ENCODE results near the gene KIDINS220. TPM values are rescaled to one million over a fixed set of nuclear protein-coding genes. Genes with fewer than 3 reads are reported as not detected.

KIDINS220 gene
- polyA plus RNA-seq, 2 of the 4 experiments (the other 2 are of a cell fraction), result 16.4 to 45.9 TPM

DNA sequence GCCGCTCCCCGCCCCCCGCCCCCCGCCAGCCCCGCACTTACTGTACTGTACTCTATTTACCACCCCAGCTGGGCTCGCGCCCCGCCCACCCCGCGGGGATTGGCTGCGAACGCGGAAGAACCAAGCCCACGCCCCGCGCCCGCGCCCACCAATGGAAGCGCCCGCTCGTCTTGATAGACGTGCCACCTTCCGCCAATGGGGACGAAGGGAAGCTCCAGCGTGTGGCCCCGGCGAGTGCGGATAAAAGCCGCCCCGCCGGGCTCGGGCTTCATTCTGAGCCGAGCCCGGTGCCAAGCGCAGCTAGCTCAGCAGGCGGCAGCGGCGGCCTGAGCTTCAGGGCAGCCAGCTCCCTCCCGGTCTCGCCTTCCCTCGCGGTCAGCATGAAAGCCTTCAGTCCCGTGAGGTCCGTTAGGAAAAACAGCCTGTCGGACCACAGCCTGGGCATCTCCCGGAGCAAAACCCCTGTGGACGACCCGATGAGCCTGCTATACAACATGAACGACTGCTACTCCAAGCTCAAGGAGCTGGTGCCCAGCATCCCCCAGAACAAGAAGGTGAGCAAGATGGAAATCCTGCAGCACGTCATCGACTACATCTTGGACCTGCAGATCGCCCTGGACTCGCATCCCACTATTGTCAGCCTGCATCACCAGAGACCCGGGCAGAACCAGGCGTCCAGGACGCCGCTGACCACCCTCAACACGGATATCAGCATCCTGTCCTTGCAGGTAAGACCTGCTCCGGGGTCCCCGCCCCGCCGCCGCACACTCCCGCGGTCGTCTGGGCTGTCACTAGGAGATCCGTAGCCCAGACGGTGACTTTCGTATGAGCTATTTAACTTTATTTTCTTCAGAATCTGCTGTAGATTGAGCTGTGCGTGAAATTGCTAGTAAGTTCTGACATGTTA lies 155.4 kb downstream of the KIDINS220 start, which contains the start of gene ID2:
Gene ID2, plus strand, starts transcription at position 271 of the 907 bp plus-strand sequence. Its CDS starts 110 bp downstream, at position 381.
- Histone ChIP-seq H3K4me3 (peak within 1 kb of the TSS; percentile 87), H3K27ac (peak within 1 kb of the TSS; percentile 97 to 99), H3K9me3 (no peaks in the 10 kb centered on the region), H3K4me2 (peak within 1 kb of the TSS; percentile 86), H3K4me1 (peaks cover 11% of the 10 kb centered on the region)
- no peak for FAIRE-seq
- under 1% methylated on average over 24 of the region's 70 CpGs for WGBS (ENCODE audit: missing lambda C conversion rate)
- POLR2A ChIA-PET, result interaction anchor here (0.6 to 3.3 kb wide), 61 partner anchors 9 to 1585 kb away, joined by 3 to 40 read pairs (median 4); no protein-coding TSS in a partner anchor
- peak; percentile 98 to 99 for DNase-seq (ENCODE audit: low read depth in 1 of 2, low spot score in 1 of 2)
- ATAC-seq, result peak; percentile 30 to 69
- CTCF ChIA-PET, result interaction anchor here (0.7 to 3.2 kb wide), 18 partner anchors 10 to 1586 kb away, joined by 3 to 22 read pairs (median 3); no protein-coding TSS in a partner anchor
- TF ChIP-seq, protein P1, sequence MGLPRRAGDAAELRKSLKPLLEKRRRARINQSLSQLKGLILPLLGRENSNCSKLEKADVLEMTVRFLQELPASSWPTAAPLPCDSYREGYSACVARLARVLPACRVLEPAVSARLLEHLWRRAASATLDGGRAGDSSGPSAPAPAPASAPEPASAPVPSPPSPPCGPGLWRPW (IDR thresholded peaks at IDR 0.05), result no peak
- TF ChIP-seq, protein P2, sequence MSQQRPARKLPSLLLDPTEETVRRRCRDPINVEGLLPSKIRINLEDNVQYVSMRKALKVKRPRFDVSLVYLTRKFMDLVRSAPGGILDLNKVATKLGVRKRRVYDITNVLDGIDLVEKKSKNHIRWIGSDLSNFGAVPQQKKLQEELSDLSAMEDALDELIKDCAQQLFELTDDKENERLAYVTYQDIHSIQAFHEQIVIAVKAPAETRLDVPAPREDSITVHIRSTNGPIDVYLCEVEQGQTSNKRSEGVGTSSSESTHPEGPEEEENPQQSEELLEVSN (IDR thresholded peaks at IDR 0.05; ENCODE audit: borderline replicate concordance, low read depth), result no peak
- TF ChIP-seq, protein P3, sequence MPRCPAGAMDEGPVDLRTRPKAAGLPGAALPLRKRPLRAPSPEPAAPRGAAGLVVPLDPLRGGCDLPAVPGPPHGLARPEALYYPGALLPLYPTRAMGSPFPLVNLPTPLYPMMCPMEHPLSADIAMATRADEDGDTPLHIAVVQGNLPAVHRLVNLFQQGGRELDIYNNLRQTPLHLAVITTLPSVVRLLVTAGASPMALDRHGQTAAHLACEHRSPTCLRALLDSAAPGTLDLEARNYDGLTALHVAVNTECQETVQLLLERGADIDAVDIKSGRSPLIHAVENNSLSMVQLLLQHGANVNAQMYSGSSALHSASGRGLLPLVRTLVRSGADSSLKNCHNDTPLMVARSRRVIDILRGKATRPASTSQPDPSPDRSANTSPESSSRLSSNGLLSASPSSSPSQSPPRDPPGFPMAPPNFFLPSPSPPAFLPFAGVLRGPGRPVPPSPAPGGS (IDR thresholded peaks at IDR 0.05), result peak; percentile 99
- no peak for TF ChIP-seq HEYL (CRISPR knock-in tag; IDR thresholded peaks at IDR 0.05)
- peak; percentile 50; the same call in 1 of the 2 replicates for TF ChIP-seq MYC (IDR thresholded peaks at IDR 0.05; ENCODE audit: borderline replicate concordance, low read length)
- TF ChIP-seq, protein P4, sequence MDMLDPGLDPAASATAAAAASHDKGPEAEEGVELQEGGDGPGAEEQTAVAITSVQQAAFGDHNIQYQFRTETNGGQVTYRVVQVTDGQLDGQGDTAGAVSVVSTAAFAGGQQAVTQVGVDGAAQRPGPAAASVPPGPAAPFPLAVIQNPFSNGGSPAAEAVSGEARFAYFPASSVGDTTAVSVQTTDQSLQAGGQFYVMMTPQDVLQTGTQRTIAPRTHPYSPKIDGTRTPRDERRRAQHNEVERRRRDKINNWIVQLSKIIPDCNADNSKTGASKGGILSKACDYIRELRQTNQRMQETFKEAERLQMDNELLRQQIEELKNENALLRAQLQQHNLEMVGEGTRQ (IDR thresholded peaks at IDR 0.05), result peak; percentile 41; the same call in 1 of the 2 replicates
- TF ChIP-seq POLR2A (IDR thresholded peaks at IDR 0.05; ENCODE audit: low read length), result peak; percentile 100
- TF ChIP-seq RAD21 (conservative IDR thresholded peaks at IDR 0.05 in 1 of 2, IDR thresholded peaks at IDR 0.05 in 1 of 2), result peak; percentile 30 to 35; a peak in 2 of 5 replicates
- peak; percentile 38 for TF ChIP-seq CHD2 (IDR thresholded peaks at IDR 0.05; ENCODE audit: low read length, partially characterized antibody)
- no peak for TF ChIP-seq CBX2 (IDR thresholded peaks at IDR 0.05; ENCODE audit: borderline replicate concordance, low read depth)
- TF ChIP-seq, protein P5, sequence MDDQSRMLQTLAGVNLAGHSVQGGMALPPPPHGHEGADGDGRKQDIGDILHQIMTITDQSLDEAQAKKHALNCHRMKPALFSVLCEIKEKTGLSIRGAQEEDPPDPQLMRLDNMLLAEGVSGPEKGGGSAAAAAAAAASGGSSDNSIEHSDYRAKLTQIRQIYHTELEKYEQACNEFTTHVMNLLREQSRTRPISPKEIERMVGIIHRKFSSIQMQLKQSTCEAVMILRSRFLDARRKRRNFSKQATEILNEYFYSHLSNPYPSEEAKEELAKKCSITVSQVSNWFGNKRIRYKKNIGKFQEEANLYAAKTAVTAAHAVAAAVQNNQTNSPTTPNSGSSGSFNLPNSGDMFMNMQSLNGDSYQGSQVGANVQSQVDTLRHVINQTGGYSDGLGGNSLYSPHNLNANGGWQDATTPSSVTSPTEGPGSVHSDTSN (IDR thresholded peaks at IDR 0.05), result peak; percentile 99
- no peak for TF ChIP-seq EP300 (IDR thresholded peaks at IDR 0.05)
- peak; percentile 42; the same call in 2 of the 3 replicates for TF ChIP-seq SMC3 (IDR thresholded peaks at IDR 0.05)
- peak; percentile 45; the same call in 1 of the 2 replicates for TF ChIP-seq BHLHE40 (IDR thresholded peaks at IDR 0.05; ENCODE audit: low read depth, low read length)
- TF ChIP-seq HOXB5 (CRISPR knock-in tag; IDR thresholded peaks at IDR 0.05), result no peak
- TF ChIP-seq ESRRA (IDR thresholded peaks at IDR 0.05; ENCODE audit: borderline replicate concordance, low read length), result no peak
- TF ChIP-seq NR3C1 (IDR thresholded peaks at IDR 0.05), result no peak
- TF ChIP-seq, protein P6, sequence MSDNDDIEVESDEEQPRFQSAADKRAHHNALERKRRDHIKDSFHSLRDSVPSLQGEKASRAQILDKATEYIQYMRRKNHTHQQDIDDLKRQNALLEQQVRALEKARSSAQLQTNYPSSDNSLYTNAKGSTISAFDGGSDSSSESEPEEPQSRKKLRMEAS (IDR thresholded peaks at IDR 0.05), result peak; percentile 64
- TF ChIP-seq, protein P7, sequence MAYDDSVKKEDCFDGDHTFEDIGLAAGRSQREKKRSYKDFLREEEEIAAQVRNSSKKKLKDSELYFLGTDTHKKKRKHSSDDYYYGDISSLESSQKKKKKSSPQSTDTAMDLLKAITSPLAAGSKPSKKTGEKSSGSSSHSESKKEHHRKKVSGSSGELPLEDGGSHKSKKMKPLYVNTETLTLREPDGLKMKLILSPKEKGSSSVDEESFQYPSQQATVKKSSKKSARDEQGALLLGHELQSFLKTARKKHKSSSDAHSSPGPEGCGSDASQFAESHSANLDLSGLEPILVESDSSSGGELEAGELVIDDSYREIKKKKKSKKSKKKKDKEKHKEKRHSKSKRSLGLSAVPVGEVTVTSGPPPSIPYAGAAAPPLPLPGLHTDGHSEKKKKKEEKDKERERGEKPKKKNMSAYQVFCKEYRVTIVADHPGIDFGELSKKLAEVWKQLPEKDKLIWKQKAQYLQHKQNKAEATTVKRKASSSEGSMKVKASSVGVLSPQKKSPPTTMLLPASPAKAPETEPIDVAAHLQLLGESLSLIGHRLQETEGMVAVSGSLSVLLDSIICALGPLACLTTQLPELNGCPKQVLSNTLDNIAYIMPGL (CRISPR knock-in tag; IDR thresholded peaks at IDR 0.05; ENCODE audit: borderline replicate concordance), result no peak
- TF ChIP-seq, protein P8, sequence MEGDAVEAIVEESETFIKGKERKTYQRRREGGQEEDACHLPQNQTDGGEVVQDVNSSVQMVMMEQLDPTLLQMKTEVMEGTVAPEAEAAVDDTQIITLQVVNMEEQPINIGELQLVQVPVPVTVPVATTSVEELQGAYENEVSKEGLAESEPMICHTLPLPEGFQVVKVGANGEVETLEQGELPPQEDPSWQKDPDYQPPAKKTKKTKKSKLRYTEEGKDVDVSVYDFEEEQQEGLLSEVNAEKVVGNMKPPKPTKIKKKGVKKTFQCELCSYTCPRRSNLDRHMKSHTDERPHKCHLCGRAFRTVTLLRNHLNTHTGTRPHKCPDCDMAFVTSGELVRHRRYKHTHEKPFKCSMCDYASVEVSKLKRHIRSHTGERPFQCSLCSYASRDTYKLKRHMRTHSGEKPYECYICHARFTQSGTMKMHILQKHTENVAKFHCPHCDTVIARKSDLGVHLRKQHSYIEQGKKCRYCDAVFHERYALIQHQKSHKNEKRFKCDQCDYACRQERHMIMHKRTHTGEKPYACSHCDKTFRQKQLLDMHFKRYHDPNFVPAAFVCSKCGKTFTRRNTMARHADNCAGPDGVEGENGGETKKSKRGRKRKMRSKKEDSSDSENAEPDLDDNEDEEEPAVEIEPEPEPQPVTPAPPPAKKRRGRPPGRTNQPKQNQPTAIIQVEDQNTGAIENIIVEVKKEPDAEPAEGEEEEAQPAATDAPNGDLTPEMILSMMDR (IDR thresholded peaks at IDR 0.05), result no peak
- TF ChIP-seq RNF2 (IDR thresholded peaks at IDR 0.05; ENCODE audit: borderline replicate concordance, low read depth), result 0 out of 2 replicates have a peak, but pooled peaks have one; percentile 34
- no peak for TF ChIP-seq MAFK (IDR thresholded peaks at IDR 0.05; ENCODE audit: partially characterized antibody)
- TF ChIP-seq GATA3 (IDR thresholded peaks at IDR 0.05; ENCODE audit: borderline replicate concordance), result peak; percentile 46; the same call in 1 of the 2 replicates
- no peak for TF ChIP-seq EHMT2 (IDR thresholded peaks at IDR 0.05; ENCODE audit: low read depth)
- no peak for TF ChIP-seq ZSCAN20 (CRISPR knock-in tag; IDR thresholded peaks at IDR 0.05)
- TF ChIP-seq, protein P9, sequence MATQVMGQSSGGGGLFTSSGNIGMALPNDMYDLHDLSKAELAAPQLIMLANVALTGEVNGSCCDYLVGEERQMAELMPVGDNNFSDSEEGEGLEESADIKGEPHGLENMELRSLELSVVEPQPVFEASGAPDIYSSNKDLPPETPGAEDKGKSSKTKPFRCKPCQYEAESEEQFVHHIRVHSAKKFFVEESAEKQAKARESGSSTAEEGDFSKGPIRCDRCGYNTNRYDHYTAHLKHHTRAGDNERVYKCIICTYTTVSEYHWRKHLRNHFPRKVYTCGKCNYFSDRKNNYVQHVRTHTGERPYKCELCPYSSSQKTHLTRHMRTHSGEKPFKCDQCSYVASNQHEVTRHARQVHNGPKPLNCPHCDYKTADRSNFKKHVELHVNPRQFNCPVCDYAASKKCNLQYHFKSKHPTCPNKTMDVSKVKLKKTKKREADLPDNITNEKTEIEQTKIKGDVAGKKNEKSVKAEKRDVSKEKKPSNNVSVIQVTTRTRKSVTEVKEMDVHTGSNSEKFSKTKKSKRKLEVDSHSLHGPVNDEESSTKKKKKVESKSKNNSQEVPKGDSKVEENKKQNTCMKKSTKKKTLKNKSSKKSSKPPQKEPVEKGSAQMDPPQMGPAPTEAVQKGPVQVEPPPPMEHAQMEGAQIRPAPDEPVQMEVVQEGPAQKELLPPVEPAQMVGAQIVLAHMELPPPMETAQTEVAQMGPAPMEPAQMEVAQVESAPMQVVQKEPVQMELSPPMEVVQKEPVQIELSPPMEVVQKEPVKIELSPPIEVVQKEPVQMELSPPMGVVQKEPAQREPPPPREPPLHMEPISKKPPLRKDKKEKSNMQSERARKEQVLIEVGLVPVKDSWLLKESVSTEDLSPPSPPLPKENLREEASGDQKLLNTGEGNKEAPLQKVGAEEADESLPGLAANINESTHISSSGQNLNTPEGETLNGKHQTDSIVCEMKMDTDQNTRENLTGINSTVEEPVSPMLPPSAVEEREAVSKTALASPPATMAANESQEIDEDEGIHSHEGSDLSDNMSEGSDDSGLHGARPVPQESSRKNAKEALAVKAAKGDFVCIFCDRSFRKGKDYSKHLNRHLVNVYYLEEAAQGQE (IDR thresholded peaks at IDR 0.05), result peak; percentile 63; the same call in 1 of the 2 replicates
